Measurements from ENCODE around the gene NDUFA3.

GRCh38 chr19:54095136-54095858, 7.4 kb upstream of the NDUFA3 start:
- no peak for TF ChIP-seq ZFP3 (CRISPR knock-in tag; IDR thresholded peaks at IDR 0.05)
- no peak for TF ChIP-seq TSHZ2 (CRISPR knock-in tag; IDR thresholded peaks at IDR 0.05)
- TF ChIP-seq ZFP30 (CRISPR knock-in tag; IDR thresholded peaks at IDR 0.05): no peak
- no peak for TF ChIP-seq GLIS3 (CRISPR knock-in tag; IDR thresholded peaks at IDR 0.05)
- no peak for TF ChIP-seq CREB5 (CRISPR knock-in tag; IDR thresholded peaks at IDR 0.05; ENCODE audit: low read depth)
- no peak for TF ChIP-seq PPARA (CRISPR knock-in tag; IDR thresholded peaks at IDR 0.05; ENCODE audit: borderline replicate concordance)
- TF ChIP-seq TCF4 (CRISPR knock-in tag; IDR thresholded peaks at IDR 0.05; ENCODE audit: borderline replicate concordance): no peak
- TF ChIP-seq CSDC2 (CRISPR knock-in tag; IDR thresholded peaks at IDR 0.05): no peak
- TF ChIP-seq ZC3H10 (CRISPR knock-in tag; IDR thresholded peaks at IDR 0.05): no peak
- no peak for TF ChIP-seq PATZ1 (CRISPR knock-in tag; IDR thresholded peaks at IDR 0.05; ENCODE audit: borderline replicate concordance)
- TF ChIP-seq ESRRG (CRISPR knock-in tag; IDR thresholded peaks at IDR 0.05): no peak

All from SK-N-SH treated with all-trans-retinoic acid at 6 μM for 48 hours (cell line).